Measurements from ENCODE around the gene SLC27A4.
"Not testable (repeated sequence)": the region's sequence is repeated elsewhere in the genome, so short reads cannot be mapped to it uniquely, and the experiment has no call there.

The SLC27A4 gene

DNA sequence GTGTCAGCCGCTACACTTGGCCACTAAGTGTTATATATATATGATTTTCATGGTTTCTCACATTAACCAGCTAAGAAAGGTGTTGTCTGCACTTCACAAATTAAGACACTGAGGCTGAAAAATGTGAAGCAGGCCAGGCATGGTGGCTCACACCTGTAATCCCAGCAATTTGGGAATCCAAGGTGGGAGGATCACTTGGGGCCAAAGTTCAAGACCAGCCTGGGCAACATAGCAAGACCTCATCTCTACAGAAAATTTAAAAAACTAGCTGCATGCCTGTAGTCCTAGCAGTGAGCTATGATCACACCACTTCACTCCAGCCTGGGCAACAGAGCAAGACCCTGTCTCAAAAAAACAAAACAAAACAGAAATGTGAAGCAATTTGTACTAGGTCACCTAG is 15.9 kb upstream of the SLC27A4 start:
- DNase-seq (ENCODE audit: low read depth in 2 of 2), result no peak

DNA sequence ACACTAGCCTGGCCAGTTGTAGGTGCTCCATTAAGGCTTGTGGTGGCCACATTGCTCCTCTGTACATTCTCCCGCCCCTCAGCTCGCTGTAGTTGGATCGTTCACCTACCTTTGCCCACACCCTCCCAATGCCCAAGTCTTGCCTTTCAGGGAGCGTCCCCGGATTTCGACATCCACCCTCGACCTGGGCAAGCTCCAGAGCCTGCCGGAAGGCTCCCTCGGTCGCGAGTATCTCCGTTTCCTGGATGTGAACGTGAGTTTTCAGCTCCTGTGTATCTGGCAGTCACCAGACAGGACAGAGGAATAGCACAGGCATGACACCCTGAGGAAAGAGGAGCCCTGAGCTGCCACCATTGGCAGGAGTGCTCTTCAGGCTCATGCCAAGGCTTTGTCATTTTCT is 14.7 kb upstream of the SLC27A4 start:
- DNase-seq (ENCODE audit: low read depth in 2 of 2), result no peak

GRCh38 chr9:128333451-128333869 is 6.9 kb upstream of the SLC27A4 start:
- no peak for DNase-seq (ENCODE audit: low read depth in 2 of 2)

DNA sequence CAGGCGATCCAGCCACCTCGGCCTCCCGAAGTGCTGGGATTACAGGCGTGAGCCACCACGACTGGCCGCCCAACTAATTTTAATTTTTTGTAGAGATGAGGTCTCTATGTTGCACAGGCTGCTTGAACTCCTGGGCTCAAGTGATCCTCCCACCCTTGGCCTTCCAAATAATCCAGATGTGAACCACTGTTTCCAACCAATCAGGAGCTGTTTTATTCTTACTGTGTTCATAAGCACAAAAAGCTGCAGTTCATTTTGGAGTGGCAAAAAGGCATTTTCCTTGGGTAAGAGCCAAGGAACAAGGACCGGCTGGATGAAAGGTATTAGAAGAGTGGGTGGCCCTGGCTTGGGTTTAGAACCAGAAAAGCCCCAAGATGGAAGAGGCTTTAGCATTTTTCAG is 5.2 kb upstream of the SLC27A4 start:
- DNase-seq (ENCODE audit: low read depth in 2 of 2), result no peak

- no peak for DNase-seq (ENCODE audit: low read depth in 2 of 2)
Observed at GRCh38 chr9:128335914-128336313, 4.4 kb upstream of the SLC27A4 start.

DNA sequence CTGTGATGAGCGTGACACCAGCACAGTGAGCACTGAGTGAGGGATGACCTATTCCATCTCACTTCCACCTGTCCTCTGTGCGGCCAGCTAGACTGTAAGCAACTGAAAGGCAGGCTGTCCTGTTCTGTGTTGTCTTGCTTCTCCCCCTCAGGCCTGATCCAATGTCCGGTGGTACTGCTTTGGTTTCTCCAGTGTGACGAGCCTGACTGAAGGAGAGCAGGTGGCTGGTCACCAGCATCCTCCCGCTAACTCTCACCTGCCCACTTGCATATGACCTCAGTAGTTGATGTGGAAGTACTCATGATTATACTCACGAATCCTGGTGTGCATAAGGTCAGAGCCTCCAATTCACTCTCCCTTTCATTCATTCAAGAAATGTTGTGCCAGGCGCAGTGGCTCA is 2.4 kb upstream of the SLC27A4 start:
- no peak for DNase-seq (ENCODE audit: low read depth in 2 of 2)

- not testable (repeated sequence) for DNase-seq (ENCODE audit: low read depth in 2 of 2)
Observed at GRCh38 chr9:128338852-128339614, 1.3 kb upstream of the SLC27A4 start.

DNA sequence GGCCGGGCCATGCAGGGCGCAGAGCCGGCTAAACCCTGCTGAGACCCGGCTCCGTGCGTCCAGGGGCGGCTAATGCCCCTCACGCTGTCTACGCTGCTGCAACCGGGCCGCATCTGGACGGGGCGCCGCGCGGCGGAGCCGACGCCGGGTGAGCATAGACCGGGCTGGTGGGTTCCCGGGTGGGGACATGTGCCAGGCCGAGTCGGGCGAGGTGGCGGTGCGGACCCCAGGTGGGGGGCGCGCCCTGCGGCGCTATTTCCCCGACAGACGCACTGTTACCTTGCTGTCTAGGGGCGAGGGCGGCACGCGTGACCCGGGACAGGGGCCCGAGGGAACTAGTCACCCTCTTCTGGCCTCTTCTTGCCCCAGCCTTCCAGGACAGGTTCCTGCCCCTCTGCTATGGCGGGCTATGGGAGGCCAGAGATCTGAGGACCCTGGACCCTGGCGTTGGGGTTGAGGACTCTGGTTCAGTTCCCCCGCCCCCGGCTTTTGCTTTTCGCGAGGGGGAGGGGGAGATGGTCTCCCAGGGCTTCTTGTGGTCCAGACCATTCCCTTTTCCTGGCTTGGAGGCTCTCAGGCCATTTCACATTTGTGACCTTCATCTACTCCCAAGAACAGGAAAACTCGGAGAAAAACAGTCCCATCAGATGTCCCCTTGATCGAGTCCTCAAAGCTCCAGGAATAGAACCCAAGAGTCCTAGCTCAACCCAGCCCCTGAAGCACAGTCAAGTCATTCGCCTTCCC is 536 bp downstream of the SLC27A4 start:
- no peak for DNase-seq (ENCODE audit: low read depth in 2 of 2)

DNA sequence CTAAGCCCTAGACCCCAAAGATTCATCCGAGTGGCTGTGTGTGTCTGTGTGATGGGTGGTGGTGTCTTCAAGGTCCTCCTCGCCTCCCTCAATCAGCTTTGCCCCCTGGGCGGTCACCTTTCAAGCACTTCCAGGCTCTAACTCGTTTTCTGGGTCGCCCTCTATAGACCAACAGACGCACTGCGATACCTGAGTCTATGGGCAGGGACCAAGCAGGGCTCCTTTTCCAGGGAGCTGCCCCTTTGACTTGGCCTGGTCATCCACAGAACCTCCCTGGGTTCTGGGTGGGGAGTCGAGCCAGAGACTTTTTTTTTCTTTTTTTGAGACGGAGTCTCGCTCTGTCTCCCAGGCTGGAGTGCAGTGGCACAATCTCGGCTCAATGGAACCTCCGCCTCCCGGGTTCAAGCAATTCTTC is 1.1 kb downstream of the SLC27A4 start:
- DNase-seq (ENCODE audit: low read depth in 2 of 2), result peak; percentile 25 to 37

- no peak for DNase-seq (ENCODE audit: low read depth in 2 of 2)
Observed at GRCh38 chr9:128342971-128343680, 2.8 kb downstream of the SLC27A4 start.

DNA sequence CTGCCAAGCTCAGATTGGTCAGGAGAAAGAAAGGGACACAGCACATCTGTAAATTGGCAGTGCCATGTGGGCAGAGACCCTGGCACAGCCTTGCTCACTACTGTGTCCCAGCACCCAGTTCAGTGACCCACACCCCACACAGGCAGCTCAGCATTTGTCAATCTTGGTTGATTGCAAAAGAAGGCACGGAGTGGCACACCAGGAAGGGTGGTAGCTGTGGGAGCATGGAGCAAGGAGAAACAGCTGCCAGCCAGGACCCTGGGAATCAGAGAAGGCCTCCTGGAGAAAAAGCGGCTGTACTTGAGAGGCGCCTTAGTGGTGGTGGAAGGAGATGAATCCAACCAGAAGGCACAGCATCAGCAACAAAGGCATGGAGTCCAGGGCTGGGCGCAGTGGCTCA is 3.5 kb downstream of the SLC27A4 start:
- DNase-seq (ENCODE audit: low read depth in 2 of 2), result no peak

GRCh38 chr9:128344931-128345605 is 4.7 kb downstream of the SLC27A4 start:
- no peak for DNase-seq (ENCODE audit: low read depth in 2 of 2)

DNA sequence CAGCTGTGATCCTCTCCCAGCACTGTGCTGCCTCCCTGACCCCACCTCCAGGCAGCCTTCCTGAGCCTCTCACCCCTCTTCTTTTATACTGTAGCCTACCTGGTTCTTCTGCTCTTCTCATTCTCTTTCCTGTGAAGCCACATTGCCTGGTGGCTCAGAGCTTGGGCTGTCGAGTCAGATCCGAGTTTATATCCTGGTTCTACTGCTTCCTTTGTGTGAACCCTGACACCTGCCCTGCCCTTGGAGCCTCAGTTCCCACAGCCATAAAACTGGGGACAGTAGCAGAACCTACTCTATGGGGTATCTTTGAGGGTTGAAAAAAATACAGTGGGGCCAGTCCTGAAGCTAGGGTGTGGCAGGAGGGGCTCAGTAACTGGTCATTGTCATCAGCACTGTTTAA is 8.8 kb downstream of the SLC27A4 start:
- DNase-seq (ENCODE audit: low read depth in 2 of 2), result no peak

GRCh38 chr9:128349772-128350171 is 9.4 kb downstream of the SLC27A4 start:
- no peak for DNase-seq (ENCODE audit: low read depth in 2 of 2)

GRCh38 chr9:128355451-128355850 is 15.1 kb downstream of the SLC27A4 start:
- DNase-seq (ENCODE audit: low read depth in 2 of 2), result no peak

GRCh38 chr9:128358090-128358489 is 17.8 kb downstream of the SLC27A4 start:
- DNase-seq (ENCODE audit: low read depth in 2 of 2), result no peak

GRCh38 chr9:128358861-128359260 is 18.5 kb downstream of the SLC27A4 start:
- no peak for DNase-seq (ENCODE audit: low read depth in 2 of 2)

DNA sequence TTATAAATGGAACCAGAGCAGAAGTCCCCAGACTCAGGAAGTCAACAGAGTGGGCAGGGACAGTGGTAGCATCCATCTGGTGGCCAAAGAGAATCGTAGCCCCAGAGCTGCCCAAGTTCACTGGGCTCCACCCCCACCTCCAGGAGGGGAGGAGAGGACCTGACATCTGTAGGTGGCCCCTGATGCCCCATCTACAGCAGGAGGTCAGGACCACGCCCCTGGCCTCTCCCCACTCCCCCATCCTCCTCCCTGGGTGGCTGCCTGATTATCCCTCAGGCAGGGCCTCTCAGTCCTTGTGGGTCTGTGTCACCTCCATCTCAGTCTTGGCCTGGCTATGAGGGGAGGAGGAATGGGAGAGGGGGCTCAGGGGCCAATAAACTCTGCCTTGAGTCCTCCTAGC is 20.5 kb downstream of the SLC27A4 start:
- no peak for DNase-seq (ENCODE audit: low read depth in 2 of 2)

- no peak for DNase-seq (ENCODE audit: low read depth in 2 of 2)
Observed at GRCh38 chr9:128361296-128361985, 21.1 kb downstream of the SLC27A4 start.

DNA sequence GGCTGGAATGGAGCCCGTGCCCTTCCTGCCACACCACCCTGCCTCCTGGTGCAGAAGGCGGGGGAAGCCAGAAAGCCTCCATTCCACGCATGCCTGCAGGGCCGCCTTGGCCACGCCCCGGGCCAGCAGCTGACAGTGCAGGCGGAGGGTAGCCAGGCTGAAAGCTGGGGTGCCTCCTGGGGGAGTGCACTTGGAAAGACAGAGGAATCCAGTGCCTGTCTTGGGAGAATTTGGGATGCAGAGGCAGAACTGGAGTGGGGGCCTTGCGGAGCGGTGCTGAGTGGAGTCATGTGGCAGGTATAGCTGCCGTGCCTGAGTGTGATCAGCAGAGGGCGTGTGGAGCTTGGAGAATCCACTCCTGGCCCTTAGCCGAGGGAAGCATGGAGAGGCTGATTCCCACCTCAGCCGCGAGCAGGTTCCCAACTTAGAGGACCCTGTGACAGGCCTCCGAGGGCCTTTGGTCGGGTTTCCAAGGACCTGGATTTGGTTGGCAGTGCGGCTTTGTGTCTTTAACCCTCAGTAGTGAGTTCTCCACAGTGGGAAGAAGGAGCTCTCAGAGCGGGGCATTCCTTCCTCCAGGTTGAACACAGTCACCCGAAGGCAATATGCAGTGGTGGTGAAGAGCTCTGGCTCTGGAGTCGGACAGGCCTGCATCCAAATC is 21.8 kb downstream of the SLC27A4 start:
- peak; percentile 34 to 42 for DNase-seq (ENCODE audit: low read depth in 2 of 2)

- no peak for DNase-seq (ENCODE audit: low read depth in 2 of 2)
Observed at GRCh38 chr9:128362774-128363173, 22.4 kb downstream of the SLC27A4 start.

All from stimulated activated CD8-positive, alpha-beta memory T cell treated with anti-CD3 and anti-CD28 coated beads, Interleukin-2, amount 100 ng/mL, for 1 hour (primary cell).